Muscle of leg (tissue), 16 donors: Measurements from ENCODE around the gene ANKIB1. TPM values are rescaled to one million over a fixed set of nuclear protein-coding genes. Genes with fewer than 3 reads are reported as not detected.

Experiments used
- DNase-seq: peaks from one replicate; pipeline ENCODE4 v3.0.0; 2013
- H3K27ac ChIP-seq: one replicate; pipeline ENCODE4 v1.5.1; 2013; ENCODE audit warnings: mild to moderate bottlenecking, low read length, control low read depth
- H3K27me3 ChIP-seq: one replicate; pipeline ENCODE4 v1.6.1; 2013; ENCODE audit warnings: low read length; ENCODE audit not compliant: control insufficient read depth, insufficient read depth
- H3K36me3 ChIP-seq: one replicate; pipeline ENCODE4 v1.6.1; 2013; ENCODE audit warnings: low read length; ENCODE audit not compliant: control insufficient read depth, insufficient read depth
- H3K4me1 ChIP-seq: one replicate; pipeline ENCODE4 v1.6.1; 2013; ENCODE audit warnings: low read length; ENCODE audit not compliant: control insufficient read depth, insufficient read depth
- H3K4me3 ChIP-seq: one replicate; pipeline ENCODE4 v1.5.1; 2013; ENCODE audit warnings: low read length, control low read depth
- H3K9me3 ChIP-seq: replicated peaks from 2 replicates; pipeline ENCODE4 v1.6.1; 2013; ENCODE audit warnings: low read depth, low read length; ENCODE audit not compliant: control insufficient read depth
- WGBS: methylation state at CpG from one replicate; pipeline ENCODE4 v1.1.5; 2013; ENCODE audit warnings: missing lambda C conversion rate; ENCODE audit not compliant: insufficient coverage; 5-methylcytosine and 5-hydroxymethylcytosine counted together
- long read RNA-seq, 11 donors: transcript quantifications; one replicate each; lab custom pipeline, GENCODE V29; 2026
- polyA plus RNA-seq, 8 donors: library from polyadenylated mRNA; unstranded; fragments of 120-200 nt; gene quantifications; one replicate each; pipeline versions ENCODE4 v1.2.1 to v1.2.3, GENCODE V29; 2013; ENCODE audit warnings: inconsistent platforms in 1 of 8, low replicate concordance in 1 of 8; ENCODE audit not compliant: insufficient read length in 8 of 8, insufficient read depth in 1 of 8
- total RNA-seq: library from RNA; stranded (reverse); fragments of 120-200 nt; gene quantifications from one replicate; pipeline ENCODE4 v1.2.4, GENCODE V29; 2013

Gene ANKIB1
- 30.6 TPM for total RNA-seq
- polyA plus RNA-seq = 10 to 100 TPM; 15.0 to 31.5 (median 23.7) TPM
- long read RNA-seq, donor 1, partial matches to known transcripts = 0 of 1 reads
- long read RNA-seq, donor 1, other reads (novel, unspliced or antisense) = 0 of 1 reads
- long read RNA-seq, donor 2 = 0 reads
- long read RNA-seq, donor 3, full-length matches to known transcripts = 1 of 1 reads
- long read RNA-seq, donor 3, partial matches to known transcripts = 0 of 1 reads
- long read RNA-seq, donor 3, other reads (novel, unspliced or antisense) = 0 of 1 reads
- long read RNA-seq, donor 4, partial matches to known transcripts = 5 of 5 reads
- long read RNA-seq, donor 4, other reads (novel, unspliced or antisense) = 0 of 5 reads
- long read RNA-seq, donor 5, full-length matches to known transcripts = 1 of 1 reads
- long read RNA-seq, donor 5, partial matches to known transcripts = 0 of 1 reads
- long read RNA-seq, donor 5, other reads (novel, unspliced or antisense) = 0 of 1 reads
- long read RNA-seq, donor 6, full-length matches to known transcripts = 2 of 2 reads
- long read RNA-seq, donor 6, partial matches to known transcripts = 0 of 2 reads
- long read RNA-seq, donor 6, other reads (novel, unspliced or antisense) = 0 of 2 reads
- long read RNA-seq, donor 7 = 0 reads
- long read RNA-seq, donor 8 = 0 reads
- long read RNA-seq, donor 9, full-length matches to known transcripts = 4 of 4 reads
- long read RNA-seq, donor 9, partial matches to known transcripts = 0 of 4 reads
- long read RNA-seq, donor 9, other reads (novel, unspliced or antisense) = 0 of 4 reads
- long read RNA-seq, donor 10, partial matches to known transcripts = 9 of 9 reads
- long read RNA-seq, donor 10, other reads (novel, unspliced or antisense) = 0 of 9 reads
- long read RNA-seq, donor 11 = 0 reads

DNA sequence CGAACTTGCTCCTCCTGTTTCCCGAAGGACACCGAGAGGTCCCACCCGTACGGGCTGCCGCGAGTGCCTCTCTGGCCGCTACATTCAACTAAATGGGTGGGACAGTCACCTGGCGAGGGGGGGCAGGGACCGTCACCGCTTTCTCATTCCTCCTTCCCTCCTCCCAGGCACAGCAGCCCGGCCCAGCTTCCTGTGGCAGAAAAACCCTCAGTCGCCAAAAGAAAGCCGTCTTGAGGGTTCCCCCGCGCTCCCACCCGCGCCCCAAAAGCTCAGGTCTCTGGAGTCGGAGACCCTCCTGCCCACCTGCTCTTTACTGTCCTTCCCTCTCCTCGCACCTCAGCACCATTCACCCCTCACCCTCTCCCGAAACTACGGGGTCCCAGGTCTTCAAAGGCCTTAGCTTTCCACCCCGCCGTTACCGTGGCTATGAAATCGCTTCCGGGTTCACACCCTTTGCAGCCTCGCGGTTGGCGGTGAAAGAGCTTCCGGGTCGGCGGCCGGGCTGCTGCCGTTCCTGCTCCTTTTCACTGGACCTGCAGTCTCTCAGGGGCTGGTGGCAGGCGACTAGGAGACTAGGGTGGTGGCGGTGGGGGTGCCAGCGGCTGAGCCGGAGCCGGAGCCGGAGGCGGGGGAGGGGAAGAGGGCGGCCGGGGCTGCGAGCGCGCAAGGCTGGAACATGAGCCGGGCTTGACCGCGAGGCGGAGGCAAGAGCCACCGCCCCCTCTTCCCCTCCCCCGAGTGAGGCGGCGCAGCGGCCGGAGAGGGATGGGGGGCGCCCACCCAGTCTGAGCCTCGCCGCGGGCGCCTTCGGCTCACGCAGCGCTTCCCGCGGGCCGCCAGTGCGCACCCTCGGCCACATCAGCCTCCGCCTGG, at the start of gene ANKIB1, which contains the start of gene KRIT1:
ANKIB1 (plus strand) TSS at position 488 of the 873 bp plus-strand sequence. CDS start 49,005 bp downstream, outside the sequence.
KRIT1 (minus strand) TSS at position 428 of the 873 bp plus-strand sequence. CDS start 3,779 bp downstream, outside the sequence.
- Histone ChIP-seq H3K36me3 (peaks cover 2% of the 10 kb centered on the region), H3K9me3 (no peaks in the 10 kb centered on the region), H3K27me3 (no peaks in the 10 kb centered on the region), H3K4me3 (peak within 1 kb of the TSS; percentile 71), H3K27ac (peak within 1 kb of the TSS; percentile 91), H3K4me1 (peaks cover 5% of the 10 kb centered on the region)
- 0% methylated on average over 53 of the region's 71 CpGs for WGBS
- peak; percentile 94 for DNase-seq

- Histone ChIP-seq H3K4me1 (no peaks in the 10 kb centered on the region), H3K9me3 (no peaks in the 10 kb centered on the region), H3K4me3 (no peak overlapping the region), H3K27me3 (no peaks in the 10 kb centered on the region), H3K36me3 (peaks cover 23% of the 10 kb centered on the region), H3K27ac (no peak overlapping the region)
- DNase-seq = no peak
- no CpG with 5 or more reads among the region's 1 CpG for WGBS
Measured at GRCh38 chr7:92200791-92201190, 45.0 kb upstream of the ANKIB1 start.

DNA sequence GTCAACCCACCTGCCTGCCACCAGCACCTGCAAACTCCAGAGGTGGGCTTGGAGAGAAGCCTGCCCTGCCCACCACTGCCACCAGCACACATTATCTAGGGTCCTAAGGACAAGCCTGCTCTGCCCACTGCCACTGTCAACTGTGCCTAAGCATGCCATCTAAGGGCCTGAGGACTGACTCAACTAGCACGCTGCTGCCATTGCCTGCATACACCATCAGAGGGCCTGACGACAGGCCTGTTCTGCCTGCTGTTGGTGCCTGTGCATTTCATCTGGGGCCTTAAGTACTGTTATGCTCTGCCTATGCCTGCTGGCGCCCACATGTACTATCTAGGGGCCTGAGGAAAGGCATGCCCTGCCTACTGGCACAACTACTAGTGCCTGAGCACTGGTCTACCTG, 39.8 kb upstream of the ANKIB1 start:
- H3K36me3 ChIP-seq = peaks cover 23% of the 10 kb centered on the region
- 97% methylated on average over 3 of the region's 3 CpGs for WGBS
- no peaks in the 10 kb centered on the region for H3K27me3 ChIP-seq
- H3K4me1 ChIP-seq = no peaks in the 10 kb centered on the region
- H3K4me3 ChIP-seq = no peak overlapping the region
- DNase-seq = no peak
- H3K27ac ChIP-seq = no peak overlapping the region
- peaks cover 2% of the 10 kb centered on the region for H3K9me3 ChIP-seq

- no CpG with 5 or more reads among the region's 1 CpG for WGBS
- H3K36me3 ChIP-seq = peaks cover 28% of the 10 kb centered on the region
- no peak for DNase-seq
- no peaks in the 10 kb centered on the region for H3K4me1 ChIP-seq
- no peak overlapping the region for H3K27ac ChIP-seq
- H3K27me3 ChIP-seq = no peaks in the 10 kb centered on the region
- no peak overlapping the region for H3K4me3 ChIP-seq
- H3K9me3 ChIP-seq = peaks cover 2% of the 10 kb centered on the region
Measured at GRCh38 chr7:92206672-92207071, 39.1 kb upstream of the ANKIB1 start.

- peaks cover 31% of the 10 kb centered on the region for H3K36me3 ChIP-seq
- WGBS = no CpG with 5 or more reads among the region's 3 CpGs
- DNase-seq = no peak
Measured at GRCh38 chr7:92221766-92222165, 24.0 kb upstream of the ANKIB1 start.

GRCh38 chr7:92226981-92227380, 18.8 kb upstream of the ANKIB1 start:
- WGBS = 100% methylated on average over 1 of the region's 4 CpGs

More at GRCh38 chr7:92221766-92222165, 24.0 kb upstream of the ANKIB1 start:
- no peaks in the 10 kb centered on the region for H3K4me1 ChIP-seq
- no peaks in the 10 kb centered on the region for H3K9me3 ChIP-seq
- H3K4me3 ChIP-seq = no peak overlapping the region
- no peak overlapping the region for H3K27ac ChIP-seq
- no peaks in the 10 kb centered on the region for H3K27me3 ChIP-seq

GRCh38 chr7:92228100-92228499, 17.7 kb upstream of the ANKIB1 start:
- no peak for DNase-seq
- H3K36me3 ChIP-seq = peaks cover 25% of the 10 kb centered on the region
- H3K9me3 ChIP-seq = no peaks in the 10 kb centered on the region
- H3K27me3 ChIP-seq = no peaks in the 10 kb centered on the region
- H3K27ac ChIP-seq = no peak overlapping the region
- no peak overlapping the region for H3K4me3 ChIP-seq
- no peaks in the 10 kb centered on the region for H3K4me1 ChIP-seq
- WGBS = 100% methylated on average over 2 of the region's 2 CpGs

More at GRCh38 chr7:92226981-92227380, 18.8 kb upstream of the ANKIB1 start:
- Histone ChIP-seq H3K4me1 (no peaks in the 10 kb centered on the region), H3K27ac (no peak overlapping the region), H3K9me3 (no peaks in the 10 kb centered on the region), H3K4me3 (no peak overlapping the region), H3K27me3 (no peaks in the 10 kb centered on the region), H3K36me3 (peaks cover 25% of the 10 kb centered on the region)
- no peak for DNase-seq

DNA sequence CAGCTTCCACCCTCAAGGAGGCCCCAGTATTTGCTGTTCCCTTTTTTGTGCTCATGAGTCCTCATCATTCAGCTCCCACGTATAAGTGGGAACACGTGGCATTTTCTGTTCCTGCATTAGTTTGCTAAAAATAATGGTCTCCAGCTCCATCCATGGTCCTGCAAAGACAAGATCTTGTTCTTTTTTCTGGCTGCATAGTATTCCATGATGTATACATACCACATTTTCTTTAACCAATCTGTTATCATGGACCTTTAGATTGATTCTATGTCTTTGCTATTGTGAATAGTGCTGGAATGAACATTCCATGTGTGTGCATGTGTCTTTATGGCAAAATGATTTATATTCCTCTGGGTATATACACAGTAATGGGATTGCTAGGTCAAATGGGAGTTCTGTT, 17.0 kb upstream of the ANKIB1 start:
- 100% methylated on average over 1 of the region's 2 CpGs for WGBS
- DNase-seq = no peak
- Histone ChIP-seq H3K4me3 (no peak overlapping the region), H3K27me3 (no peaks in the 10 kb centered on the region), H3K36me3 (peaks cover 31% of the 10 kb centered on the region), H3K27ac (no peak overlapping the region), H3K9me3 (no peaks in the 10 kb centered on the region), H3K4me1 (no peaks in the 10 kb centered on the region)

DNA sequence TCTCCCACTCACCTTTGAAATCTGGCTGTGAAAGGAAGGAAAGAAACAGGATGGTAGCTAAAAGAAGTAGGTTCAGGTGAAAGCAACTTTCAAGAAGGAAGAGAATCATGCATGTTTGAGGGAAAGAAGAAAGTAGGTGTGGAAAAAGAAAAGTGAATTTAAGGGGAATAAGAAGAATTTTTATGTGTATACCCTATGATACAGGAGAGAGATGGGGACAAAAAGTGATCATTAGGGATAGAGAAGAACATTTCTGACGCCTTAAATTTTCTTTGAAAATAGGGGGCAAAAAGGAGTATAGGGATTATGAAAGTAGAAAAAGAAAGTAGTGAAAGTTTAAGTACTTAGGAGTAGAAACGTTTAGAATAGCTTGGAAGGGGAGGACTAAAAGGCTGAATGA, 15.2 kb upstream of the ANKIB1 start:
- no peaks in the 10 kb centered on the region for H3K9me3 ChIP-seq
- peaks cover 30% of the 10 kb centered on the region for H3K36me3 ChIP-seq
- no peaks in the 10 kb centered on the region for H3K4me1 ChIP-seq
- H3K27ac ChIP-seq = no peak overlapping the region
- 63% methylated on average over 1 of the region's 2 CpGs for WGBS
- DNase-seq = no peak
- no peak overlapping the region for H3K4me3 ChIP-seq
- H3K27me3 ChIP-seq = no peaks in the 10 kb centered on the region
